Urinary bladder (tissue), 4 donors: ENCODE results near the gene RGS3. TPM values are rescaled to one million over a fixed set of nuclear protein-coding genes. Genes with fewer than 3 reads are reported as not detected.
A peak's percentile ranks its signal among the peaks of the same experiment; 100 is the strongest.

Experiments
- DNase-seq: peaks from one replicate; pipeline ENCODE4 v3.0.0-alpha.2; 2015; ENCODE audit errors: extremely low spot score
- H3K27ac ChIP-seq: one replicate; pipeline ENCODE4 v1.5.1; 2013; ENCODE audit warnings: low read depth, mild to moderate bottlenecking, moderate library complexity
- H3K36me3 ChIP-seq: one replicate; pipeline ENCODE4 v1.6.1; 2013; ENCODE audit warnings: mild to moderate bottlenecking, moderate library complexity; ENCODE audit not compliant: insufficient read depth
- H3K4me1 ChIP-seq: one replicate; pipeline ENCODE4 v1.6.1; 2013; ENCODE audit warnings: mild to moderate bottlenecking, moderate library complexity; ENCODE audit not compliant: insufficient read depth
- H3K4me3 ChIP-seq: one replicate; pipeline ENCODE4 v1.5.1; 2013; ENCODE audit warnings: low read depth, low read length
- WGBS: extraction: QIAGEN DNeasy Blood & Tissue Kit; methylation state at CpG from one replicate; pipeline ENCODE4 v1.1.7; 2013; 5-methylcytosine and 5-hydroxymethylcytosine counted together
- polyA plus RNA-seq: library from polyadenylated mRNA; stranded (reverse); fragments of 200-250 nt; gene quantifications from one replicate; pipeline ENCODE4 v1.2.3, GENCODE V29; 2013
- total RNA-seq: library from RNA; depleted of rRNA; stranded (reverse); fragments of >200 nt; gene quantifications from one replicate; pipeline ENCODE4 v1.2.3, GENCODE V29; 2014
- donor health status: healthy with polysubstance abuse.
- donor health status: healthy.

Gene RGS3
- total and polyA plus RNA-seq, 2 donors, result 28.5 to 52.4 TPM

DNA sequence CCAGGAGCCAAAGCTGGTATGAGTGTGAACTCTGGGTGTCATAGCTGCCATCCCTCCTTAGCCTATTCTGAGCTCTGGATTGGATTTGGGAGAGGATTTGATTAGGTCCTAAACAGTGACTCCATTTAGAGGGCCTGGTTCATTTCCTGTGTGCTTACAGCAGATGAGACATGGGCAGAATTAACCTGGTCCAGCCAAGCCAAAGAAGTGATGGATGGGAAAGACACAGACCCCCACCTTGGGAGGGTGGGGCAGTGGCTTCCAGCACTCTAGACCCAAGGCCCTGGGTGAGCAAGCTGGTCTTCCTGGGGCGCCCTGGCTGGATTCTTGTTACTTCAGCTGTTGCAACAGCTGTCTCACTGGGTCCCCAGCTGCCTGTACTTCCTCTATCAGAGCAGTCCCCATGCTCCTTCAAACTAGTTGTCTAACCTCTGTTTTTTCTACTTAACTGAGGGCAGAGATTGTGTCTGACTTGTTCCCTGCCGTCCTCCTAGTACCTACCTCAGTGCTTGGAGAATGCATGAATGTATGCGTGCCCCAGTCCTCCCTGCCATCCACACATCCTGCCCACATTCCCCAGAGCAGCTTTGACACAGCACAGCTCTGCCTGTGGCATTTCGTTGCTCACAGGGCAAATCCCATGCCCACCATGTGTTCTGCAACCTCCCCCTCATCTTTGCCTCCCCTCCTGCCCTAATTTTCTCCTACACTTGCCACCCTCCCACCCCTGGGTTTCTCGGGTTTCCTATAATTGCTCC, 115.9 kb downstream of the RGS3 start:
- H3K4me3 ChIP-seq, result no peak overlapping the region
- DNase-seq, result no peak
- peak overlapping the region; percentile 76 for H3K27ac ChIP-seq
- no peaks in the 10 kb centered on the region for H3K36me3 ChIP-seq
- no peaks in the 10 kb centered on the region for H3K4me1 ChIP-seq
- WGBS, result 72% methylated on average over 5 of the region's 5 CpGs

DNA sequence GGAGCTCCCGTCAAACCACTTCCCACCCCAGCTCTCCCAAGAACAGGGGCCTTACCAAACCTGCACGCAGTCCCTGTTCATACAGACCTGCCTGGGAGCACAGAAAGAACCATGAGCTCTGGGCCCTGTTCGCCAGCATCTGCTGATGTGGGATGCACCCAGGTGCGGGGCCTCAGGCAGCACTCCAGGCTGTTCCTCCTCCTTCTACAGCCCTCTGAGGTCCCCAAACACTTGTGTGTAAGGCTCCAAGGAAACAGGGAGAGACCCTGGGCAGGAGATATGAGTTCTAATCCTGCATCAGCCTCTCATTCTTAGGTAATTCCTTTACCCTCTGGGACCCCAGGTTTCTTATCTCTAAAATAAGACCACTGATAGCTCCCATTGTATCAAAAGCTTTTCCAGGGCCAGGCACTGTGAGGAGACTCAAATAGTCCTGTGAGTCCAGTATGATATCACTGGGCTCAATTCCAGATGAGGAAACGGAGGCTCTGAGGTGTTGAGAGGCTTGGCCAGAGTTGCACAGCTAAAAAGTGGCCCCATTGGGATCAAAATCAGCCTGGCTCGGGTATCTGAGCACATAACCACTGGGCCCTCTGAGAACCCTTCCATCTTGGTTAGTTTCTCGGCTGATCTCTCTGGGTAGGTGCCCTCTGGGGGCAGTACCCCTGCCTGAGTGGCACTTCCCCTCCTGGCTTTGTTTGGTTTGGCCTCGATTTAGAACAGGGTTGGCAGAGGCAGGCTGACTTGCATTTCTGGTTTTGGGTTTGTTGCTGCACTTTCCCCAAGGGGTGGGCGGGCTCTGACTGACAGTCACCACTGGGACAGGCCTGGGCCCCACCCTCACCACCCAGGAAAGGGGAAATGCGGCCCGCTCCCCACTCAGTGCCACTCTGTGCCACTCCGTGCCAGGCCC, 116.8 kb downstream of the RGS3 start:
- H3K27ac ChIP-seq, result peak overlapping the region; percentile 76
- no peak overlapping the region for H3K4me3 ChIP-seq
- no peaks in the 10 kb centered on the region for H3K4me1 ChIP-seq
- peak; percentile 56 for DNase-seq
- H3K36me3 ChIP-seq, result no peaks in the 10 kb centered on the region
- 70% methylated on average over 12 of the region's 12 CpGs for WGBS

DNA sequence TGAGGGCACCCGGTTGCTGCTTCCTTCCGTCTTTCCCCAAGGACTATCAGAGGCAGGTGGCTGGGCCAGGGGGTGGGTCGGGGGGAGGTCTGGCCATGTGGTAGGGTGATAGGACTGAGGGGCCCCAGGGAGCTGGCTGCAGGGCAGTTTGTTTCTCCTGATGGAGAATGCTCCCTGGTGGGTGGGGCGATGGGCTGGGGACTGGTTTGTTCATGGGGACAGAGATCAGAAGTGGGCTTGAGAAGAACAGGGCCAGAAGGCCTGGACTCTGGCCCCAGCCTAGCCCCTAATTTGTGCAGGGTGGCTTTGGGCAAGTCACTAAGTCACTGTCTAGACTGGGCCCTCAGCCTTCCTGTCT, 117.4 kb downstream of the RGS3 start:
- 79% methylated on average over 4 of the region's 4 CpGs for WGBS
- Histone ChIP-seq H3K4me3 (no peak overlapping the region), H3K36me3 (no peaks in the 10 kb centered on the region), H3K4me1 (no peaks in the 10 kb centered on the region), H3K27ac (peak overlapping the region; percentile 19)
- no peak for DNase-seq

DNA sequence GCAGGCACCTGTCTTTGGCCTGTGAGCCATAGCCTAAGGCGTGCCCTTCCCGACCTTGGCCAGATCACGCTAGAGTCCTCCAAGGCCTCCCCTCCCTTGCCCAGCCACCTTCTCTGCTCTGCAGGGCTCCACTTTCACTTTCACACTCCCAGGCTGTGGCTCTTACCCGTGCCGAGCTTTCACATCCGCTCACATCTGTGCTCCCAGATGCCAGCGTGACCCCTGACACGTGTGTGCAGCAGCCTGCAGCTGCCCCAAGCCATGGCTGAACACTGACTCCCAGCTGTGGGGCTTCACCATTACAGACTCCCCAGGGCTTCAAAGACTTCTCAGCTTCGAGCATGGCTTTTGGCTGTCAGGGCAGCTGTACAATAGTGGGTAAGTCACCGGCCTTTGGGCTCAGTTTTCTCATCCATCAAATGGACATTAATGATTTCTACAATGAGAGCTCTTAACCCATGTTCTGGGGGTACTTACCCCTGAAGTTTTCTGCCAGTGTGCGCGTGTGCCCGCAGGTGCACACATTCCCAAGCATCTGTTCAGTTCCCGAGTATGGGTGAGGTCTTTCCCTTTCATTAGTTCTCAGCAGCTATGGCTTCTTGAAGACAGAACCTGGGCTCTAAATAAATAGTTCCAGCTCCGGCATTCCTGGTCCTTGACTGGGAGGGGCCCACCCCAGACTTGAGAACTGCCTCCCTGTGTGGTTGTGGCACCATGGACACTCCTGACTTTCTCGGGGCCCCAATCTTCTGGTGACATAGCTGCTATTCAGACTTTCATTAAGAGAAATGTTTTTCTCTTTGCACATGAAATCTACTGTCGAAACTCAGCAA, 118.6 kb downstream of the RGS3 start:
- no peak overlapping the region for H3K4me3 ChIP-seq
- WGBS, result 61% methylated on average over 17 of the region's 17 CpGs
- H3K36me3 ChIP-seq, result no peaks in the 10 kb centered on the region
- H3K27ac ChIP-seq, result no peak overlapping the region
- H3K4me1 ChIP-seq, result no peaks in the 10 kb centered on the region
- no peak for DNase-seq

DNA sequence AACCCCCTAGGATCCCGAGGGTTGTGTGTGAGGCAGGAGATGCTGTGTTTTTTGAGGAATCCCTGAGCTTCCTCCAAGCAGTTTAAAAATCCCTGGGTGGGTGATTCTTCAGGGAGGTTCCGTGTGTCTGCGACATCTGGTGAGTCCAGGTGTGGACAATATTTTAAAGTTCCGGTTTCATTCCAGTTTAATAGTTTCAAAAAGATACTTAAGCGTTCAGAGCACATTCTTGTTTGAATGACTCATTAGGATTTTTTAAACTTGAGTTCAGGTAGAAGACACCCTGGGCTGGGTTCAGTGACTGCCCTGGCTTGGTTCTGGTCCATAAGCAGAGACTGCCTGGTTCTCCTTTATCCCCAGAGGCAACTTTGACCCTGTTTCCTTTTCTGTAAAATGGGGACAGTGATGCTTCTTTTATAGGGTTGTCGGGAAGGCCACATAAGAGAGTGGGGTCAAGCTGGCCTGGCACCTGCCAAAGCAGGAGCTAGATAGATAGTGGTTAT, 119.2 kb downstream of the RGS3 start:
- DNase-seq, result no peak
- Histone ChIP-seq H3K4me3 (no peak overlapping the region), H3K27ac (no peak overlapping the region), H3K4me1 (no peaks in the 10 kb centered on the region), H3K36me3 (no peaks in the 10 kb centered on the region)
- 87% methylated on average over 6 of the region's 6 CpGs for WGBS

DNA sequence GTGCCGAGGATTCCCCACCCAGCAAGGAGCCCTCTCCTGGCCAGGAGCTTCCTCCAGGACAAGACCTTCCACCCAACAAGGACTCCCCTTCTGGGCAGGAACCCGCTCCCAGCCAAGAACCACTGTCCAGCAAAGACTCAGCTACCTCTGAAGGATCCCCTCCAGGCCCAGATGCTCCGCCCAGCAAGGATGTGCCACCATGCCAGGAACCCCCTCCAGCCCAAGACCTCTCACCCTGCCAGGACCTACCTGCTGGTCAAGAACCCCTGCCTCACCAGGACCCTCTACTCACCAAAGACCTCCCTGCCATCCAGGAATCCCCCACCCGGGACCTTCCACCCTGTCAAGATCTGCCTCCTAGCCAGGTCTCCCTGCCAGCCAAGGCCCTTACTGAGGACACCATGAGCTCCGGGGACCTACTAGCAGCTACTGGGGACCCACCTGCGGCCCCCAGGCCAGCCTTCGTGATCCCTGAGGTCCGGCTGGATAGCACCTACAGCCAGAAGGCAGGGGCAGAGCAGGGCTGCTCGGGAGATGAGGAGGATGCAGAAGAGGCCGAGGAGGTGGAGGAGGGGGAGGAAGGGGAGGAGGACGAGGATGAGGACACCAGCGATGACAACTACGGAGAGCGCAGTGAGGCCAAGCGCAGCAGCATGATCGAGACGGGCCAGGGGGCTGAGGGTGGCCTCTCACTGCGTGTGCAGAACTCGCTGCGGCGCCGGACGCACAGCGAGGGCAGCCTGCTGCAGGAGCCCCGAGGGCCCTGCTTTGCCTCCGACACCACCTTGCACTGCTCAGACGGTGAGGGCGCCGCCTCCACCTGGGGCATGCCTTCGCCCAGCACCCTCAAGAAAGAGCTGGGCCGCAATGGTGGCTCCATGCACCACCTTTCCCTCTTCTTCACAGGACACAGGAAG, 120.2 kb downstream of the RGS3 start:
- H3K36me3 ChIP-seq, result no peaks in the 10 kb centered on the region

DNA sequence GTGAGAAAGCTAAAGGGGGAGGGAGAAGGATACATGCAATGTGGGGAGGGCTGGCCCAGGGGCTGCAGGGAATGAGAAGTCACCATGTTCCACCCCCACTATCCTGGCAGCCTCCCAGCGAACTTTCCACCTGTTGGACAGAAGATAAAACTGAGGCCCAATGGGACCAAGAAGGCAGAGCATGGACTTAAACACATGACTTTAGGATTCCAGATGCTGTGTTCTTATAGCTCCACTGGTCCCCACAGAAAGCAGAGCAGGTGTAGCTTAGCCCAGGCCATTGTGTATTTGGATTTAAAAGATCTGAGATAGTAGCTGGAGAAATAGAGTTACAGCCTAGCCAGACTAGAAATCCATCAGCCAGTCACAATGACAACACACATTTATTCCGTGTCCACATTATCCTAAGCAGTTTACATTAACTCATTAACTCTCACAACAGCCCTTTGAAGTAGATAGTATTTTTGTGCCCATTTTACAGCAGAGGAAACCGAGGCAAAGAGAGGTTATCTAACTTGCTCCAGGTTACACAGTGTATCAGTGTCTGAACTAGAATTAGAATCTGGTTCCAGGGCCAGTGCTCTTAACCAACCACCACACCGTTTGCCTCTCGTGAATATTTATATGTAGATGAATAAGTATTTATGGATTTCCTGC, 121.0 kb downstream of the RGS3 start:
- no peak for DNase-seq
- Histone ChIP-seq H3K36me3 (no peaks in the 10 kb centered on the region), H3K4me1 (no peaks in the 10 kb centered on the region), H3K4me3 (no peak overlapping the region), H3K27ac (no peak overlapping the region)
- 92% methylated on average over 5 of the region's 5 CpGs for WGBS

More for the DNA sequence above, 120.2 kb downstream of the RGS3 start:
- DNase-seq, result no peak
- H3K4me3 ChIP-seq, result no peak overlapping the region
- H3K27ac ChIP-seq, result no peak overlapping the region
- H3K4me1 ChIP-seq, result no peaks in the 10 kb centered on the region
- WGBS, result 92% methylated on average over 31 of the region's 31 CpGs

DNA sequence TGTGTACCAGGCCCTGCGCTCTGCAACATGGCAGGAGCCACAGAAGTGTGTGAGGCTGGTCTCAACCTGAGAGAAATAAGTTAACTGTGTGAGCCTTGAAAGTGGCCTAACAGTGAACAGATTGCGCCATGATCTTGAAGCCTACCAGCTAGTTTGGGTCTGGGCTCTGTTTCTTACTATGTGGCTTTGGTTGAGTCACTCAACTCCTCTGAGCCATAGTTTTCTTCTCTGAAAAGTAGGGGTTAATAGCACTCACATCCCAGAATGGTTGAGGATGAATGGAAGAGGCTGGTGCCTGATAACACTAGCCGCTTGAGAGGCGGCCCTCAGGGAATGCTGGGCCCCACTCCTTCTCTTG, 121.5 kb downstream of the RGS3 start:
- no peaks in the 10 kb centered on the region for H3K4me1 ChIP-seq
- no peak overlapping the region for H3K27ac ChIP-seq
- WGBS, result 94% methylated on average over 4 of the region's 4 CpGs
- DNase-seq, result no peak
- no peaks in the 10 kb centered on the region for H3K36me3 ChIP-seq
- H3K4me3 ChIP-seq, result no peak overlapping the region

DNA sequence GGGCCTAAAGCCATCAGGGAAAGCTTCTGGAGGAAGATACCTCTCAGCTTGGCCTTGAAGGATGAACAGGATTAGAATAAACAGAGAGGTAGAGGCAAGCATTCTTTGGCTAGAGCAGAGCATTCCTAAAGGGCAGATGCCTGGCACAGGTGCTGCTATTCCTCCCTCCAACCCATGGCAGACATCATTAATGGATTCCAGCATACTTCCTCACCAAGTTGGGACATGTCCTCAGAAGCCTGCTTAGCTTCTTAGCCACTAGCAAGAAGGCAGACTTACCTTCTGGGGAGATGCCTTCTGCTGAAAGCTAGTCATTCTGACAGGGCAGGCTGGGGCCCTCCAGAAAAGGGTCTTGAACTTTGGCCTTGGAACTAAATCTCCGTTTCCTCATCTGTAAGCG, 122.0 kb downstream of the RGS3 start:
- WGBS, result 88% methylated on average over 2 of the region's 2 CpGs
- Histone ChIP-seq H3K36me3 (no peaks in the 10 kb centered on the region), H3K27ac (no peak overlapping the region), H3K4me1 (no peaks in the 10 kb centered on the region), H3K4me3 (no peak overlapping the region)
- DNase-seq, result no peak

DNA sequence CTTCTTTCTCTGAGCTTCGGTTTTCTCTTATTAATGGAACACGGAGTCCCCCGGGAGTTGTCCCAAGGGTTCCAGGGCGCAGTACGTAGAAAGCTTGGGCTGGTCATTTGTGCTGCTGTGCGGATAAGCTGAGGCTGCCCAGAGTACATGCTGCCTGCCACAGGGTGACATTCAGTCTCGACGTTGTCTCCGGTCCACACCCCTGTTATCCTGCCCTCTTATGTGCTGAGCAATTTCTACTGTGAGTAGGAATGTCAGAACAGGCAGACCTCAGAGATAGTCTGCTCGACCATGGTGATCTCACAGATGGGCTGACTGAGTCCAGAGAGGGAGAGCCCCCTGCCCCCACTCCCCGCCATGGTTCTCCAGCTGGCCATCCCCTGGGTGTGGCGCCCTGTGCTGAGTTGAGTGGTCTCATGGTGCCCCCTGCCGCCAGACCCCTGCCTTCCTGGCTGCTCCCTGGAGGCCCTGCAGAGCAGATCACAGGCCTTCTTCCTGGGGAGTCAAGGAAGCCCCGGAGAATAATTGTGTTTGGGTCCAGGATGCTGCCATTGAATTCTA, 124.0 kb downstream of the RGS3 start:
- no peak for DNase-seq
- WGBS, result 65% methylated on average over 14 of the region's 14 CpGs
- Histone ChIP-seq H3K27ac (no peak overlapping the region), H3K36me3 (no peaks in the 10 kb centered on the region), H3K4me3 (no peak overlapping the region), H3K4me1 (no peaks in the 10 kb centered on the region)

DNA sequence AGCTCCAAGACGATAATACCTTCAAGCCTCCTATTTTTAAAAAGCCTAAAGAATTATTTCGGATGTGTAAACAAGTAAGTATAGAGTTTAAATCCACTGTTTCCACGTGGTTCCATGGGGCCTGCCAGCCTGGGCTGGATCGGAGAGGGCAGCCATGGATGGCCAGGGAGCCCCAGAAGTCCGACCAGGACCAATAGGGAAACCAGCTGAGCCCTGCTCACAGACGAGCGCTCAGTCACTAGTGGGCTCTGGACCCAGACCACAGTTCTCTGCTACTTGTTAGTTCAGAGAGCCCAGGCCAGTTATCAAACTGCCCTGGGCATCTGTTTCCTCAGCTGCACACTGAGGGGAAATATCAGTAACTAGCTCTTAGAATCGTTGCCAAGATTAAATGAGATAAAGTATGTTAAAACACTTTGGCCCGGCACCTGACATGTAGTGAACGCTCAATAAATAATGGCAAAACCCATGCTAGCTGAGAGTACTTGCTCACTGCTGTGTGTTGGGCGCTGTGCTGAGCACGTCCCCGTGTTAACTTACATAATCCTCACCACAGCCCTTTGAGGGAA, 124.8 kb downstream of the RGS3 start:
- DNase-seq, result no peak
- Histone ChIP-seq H3K4me3 (no peak overlapping the region), H3K36me3 (no peaks in the 10 kb centered on the region), H3K4me1 (no peaks in the 10 kb centered on the region), H3K27ac (no peak overlapping the region)
- 71% methylated on average over 13 of the region's 13 CpGs for WGBS

DNA sequence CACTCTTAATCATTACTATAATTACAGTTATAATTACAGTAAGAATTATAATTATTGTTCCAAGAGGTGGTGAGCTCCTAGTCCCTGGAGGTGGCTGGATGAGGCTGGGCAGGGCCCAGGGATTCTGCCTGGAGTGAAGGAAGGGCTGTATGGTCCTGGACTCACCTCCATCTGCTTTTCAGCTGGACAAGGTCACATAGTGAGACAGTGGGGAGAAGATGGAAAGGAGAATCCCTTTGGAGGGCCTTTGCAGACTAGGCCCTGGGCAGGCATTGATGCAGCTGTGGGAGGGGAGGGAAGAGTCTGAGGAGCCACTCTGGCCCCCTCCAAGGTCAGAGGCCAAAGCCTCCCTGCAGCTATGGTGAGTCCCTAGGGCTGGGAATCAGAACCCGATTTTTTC, 125.4 kb downstream of the RGS3 start:
- WGBS, result 67% methylated on average over 1 of the region's 1 CpG
- no peaks in the 10 kb centered on the region for H3K4me1 ChIP-seq
- DNase-seq, result no peak

More for the DNA sequence above, 125.4 kb downstream of the RGS3 start:
- no peaks in the 10 kb centered on the region for H3K36me3 ChIP-seq
- no peak overlapping the region for H3K4me3 ChIP-seq
- no peak overlapping the region for H3K27ac ChIP-seq
